Left lung (tissue), 10 donors: ENCODE measurements around the gene CYB5R3. TPM values are rescaled to one million over a fixed set of nuclear protein-coding genes. Genes with fewer than 3 reads are reported as not detected.
A peak's percentile ranks its signal among the peaks of the same experiment; 100 is the strongest.

ENCODE experiments used
- ATAC-seq: fragments of 200-7000 bp; cut with Tn5 transposase; one replicate; pipeline ENCODE4 v1.9.1; 2020; ENCODE audit warnings: moderate library complexity
- DNase-seq, 4 donors: peaks; one replicate each; pipeline ENCODE4 v3.0.0-alpha.2; 2013 to 2020
- H3K27ac ChIP-seq, 2 donors: fragments of 200-600 bp; sonication (generic) in 1 of 2; one replicate each; pipeline versions ENCODE4 v1.5.0 to v1.8.0; 2020 to 2021
- H3K27me3 ChIP-seq, 2 donors: fragments of 200-600 bp; sonication (generic) in 1 of 2; one replicate each; pipeline versions ENCODE4 v1.5.0 to v1.8.0; 2020 to 2021
- H3K36me3 ChIP-seq, 2 donors: fragments of 200-600 bp; sonication (generic) in 1 of 2; one replicate each; pipeline versions ENCODE4 v1.5.0 to v1.8.0; 2020 to 2021
- H3K4me1 ChIP-seq, 2 donors: fragments of 200-600 bp; one replicate each; pipeline ENCODE4 v1.8.0; 2021
- H3K4me3 ChIP-seq, 2 donors: fragments of 200-600 bp; sonication (generic) in 1 of 2; one replicate each; pipeline versions ENCODE4 v1.5.0 to v1.8.0; 2020 to 2021; ENCODE audit warnings: mild to moderate bottlenecking in 1 of 2
- H3K9me3 ChIP-seq, 2 donors: fragments of 200-600 bp; sonication (generic) in 1 of 2; one replicate each; pipeline versions ENCODE4 v1.5.0 to v1.8.0; 2020 to 2021
- intact Hi-C, 2 donors: fragments of 100-400 bp; cut with DNase I; formaldehyde crosslinking; loops; one replicate each; pipeline versions ENCODE4 v1.11.2 to v1.14.2; 2022
- polyA plus RNA-seq, 6 donors: library from polyadenylated mRNA; unstranded; fragments of 120-200 nt; gene quantifications; one replicate each; pipeline ENCODE4 v1.2.1, GENCODE V29; 2013; ENCODE audit not compliant: insufficient read length in 6 of 6
- total RNA-seq, 2 donors: library from RNA; stranded (reverse); fragmentation: NEBNext Ultra II Directional; extraction: Animal tissue kit (Norgen Biotek cat#: 25700); gene quantifications; one replicate each; pipeline ENCODE4 v1.2.1, GENCODE V29; 2021
- TF ChIP-seq, protein P1 (sequence below), 2 donors: fragments of 200-600 bp; sonication (generic) in 1 of 2; IDR thresholded peaks; one replicate each; pipeline versions ENCODE4 v1.5.0 to v1.8.0; 2021; ENCODE audit warnings: antibody characterized with exemption in 2 of 2
- donor health status: DM: no; HTN: yes; CAD: no.
- donor health status: DM: no; HTN: no; CAD: no.

CYB5R3 gene
- total and polyA plus RNA-seq, 8 donors, result 116 to 265 (median 150) TPM

DNA sequence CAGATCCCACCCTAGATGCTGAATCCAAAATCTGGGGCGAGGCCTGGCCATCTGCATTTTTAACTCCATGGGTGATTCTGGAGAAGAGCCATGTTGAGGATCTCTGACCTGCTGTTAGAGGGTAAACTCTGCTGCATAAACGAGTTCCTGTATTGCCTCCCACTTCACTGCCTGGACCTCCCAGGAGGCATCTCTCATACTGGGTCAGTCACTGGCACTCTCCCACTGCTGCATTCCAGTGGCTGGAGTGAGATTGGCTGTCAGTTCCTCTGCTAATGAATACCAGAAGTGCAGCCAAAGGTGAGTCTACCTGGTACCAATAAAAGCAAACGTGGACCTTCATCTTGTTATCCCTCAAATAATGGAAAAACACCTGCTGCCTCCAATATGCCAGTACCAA lies 44.8 kb downstream of the CYB5R3 start:
- peaks cover 0 to 62% of the 10 kb centered on the region in 2 donors for H3K36me3 ChIP-seq
- ATAC-seq (peak; percentile 72), DNase-seq (no peak)
- H3K9me3 ChIP-seq, result no peaks in the 10 kb centered on the region
- H3K4me3 ChIP-seq, result no peak overlapping the region
- TF ChIP-seq, protein P1, sequence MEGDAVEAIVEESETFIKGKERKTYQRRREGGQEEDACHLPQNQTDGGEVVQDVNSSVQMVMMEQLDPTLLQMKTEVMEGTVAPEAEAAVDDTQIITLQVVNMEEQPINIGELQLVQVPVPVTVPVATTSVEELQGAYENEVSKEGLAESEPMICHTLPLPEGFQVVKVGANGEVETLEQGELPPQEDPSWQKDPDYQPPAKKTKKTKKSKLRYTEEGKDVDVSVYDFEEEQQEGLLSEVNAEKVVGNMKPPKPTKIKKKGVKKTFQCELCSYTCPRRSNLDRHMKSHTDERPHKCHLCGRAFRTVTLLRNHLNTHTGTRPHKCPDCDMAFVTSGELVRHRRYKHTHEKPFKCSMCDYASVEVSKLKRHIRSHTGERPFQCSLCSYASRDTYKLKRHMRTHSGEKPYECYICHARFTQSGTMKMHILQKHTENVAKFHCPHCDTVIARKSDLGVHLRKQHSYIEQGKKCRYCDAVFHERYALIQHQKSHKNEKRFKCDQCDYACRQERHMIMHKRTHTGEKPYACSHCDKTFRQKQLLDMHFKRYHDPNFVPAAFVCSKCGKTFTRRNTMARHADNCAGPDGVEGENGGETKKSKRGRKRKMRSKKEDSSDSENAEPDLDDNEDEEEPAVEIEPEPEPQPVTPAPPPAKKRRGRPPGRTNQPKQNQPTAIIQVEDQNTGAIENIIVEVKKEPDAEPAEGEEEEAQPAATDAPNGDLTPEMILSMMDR (IDR thresholded peaks at IDR 0.05), result no peak
- no peaks in the 10 kb centered on the region for H3K27me3 ChIP-seq
- peak overlapping the region; percentile 43 to 57 for H3K27ac ChIP-seq
- intact Hi-C loops, result no loop called here
- peaks cover 18 to 55% of the 10 kb centered on the region in 2 donors for H3K4me1 ChIP-seq

DNA sequence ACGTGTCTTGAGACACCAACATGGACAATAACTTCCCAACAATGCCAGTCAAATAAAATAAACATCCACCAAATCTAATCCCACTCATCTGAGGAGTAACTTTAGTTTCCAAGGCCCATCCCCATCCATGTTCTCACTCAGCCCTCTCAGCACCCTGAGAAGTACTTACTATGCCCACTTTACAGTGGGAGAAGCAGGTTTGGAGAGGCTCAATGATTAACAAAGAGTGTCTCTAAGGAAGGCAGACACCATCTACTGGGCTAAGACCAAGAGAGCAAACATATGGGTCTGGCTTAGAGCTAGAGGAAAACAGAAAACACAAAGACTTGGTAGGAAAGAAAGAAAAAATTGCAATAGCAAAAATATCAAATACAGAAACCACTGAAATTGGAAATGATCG lies 45.8 kb downstream of the CYB5R3 start:
- peak; percentile 87 for ATAC-seq
- H3K4me1 ChIP-seq, result peaks cover 10 to 45% of the 10 kb centered on the region in 2 donors
- H3K27ac ChIP-seq, result peak overlapping the region; percentile 43 to 57
- intact Hi-C loops, result no loop called here
- H3K36me3 ChIP-seq, result peaks cover 0 to 62% of the 10 kb centered on the region in 2 donors
- no peaks in the 10 kb centered on the region for H3K9me3 ChIP-seq
- TF ChIP-seq, protein P1 (IDR thresholded peaks at IDR 0.05), result no peak
- H3K4me3 ChIP-seq, result no peak overlapping the region
- no peak for DNase-seq
- H3K27me3 ChIP-seq, result no peaks in the 10 kb centered on the region

DNA sequence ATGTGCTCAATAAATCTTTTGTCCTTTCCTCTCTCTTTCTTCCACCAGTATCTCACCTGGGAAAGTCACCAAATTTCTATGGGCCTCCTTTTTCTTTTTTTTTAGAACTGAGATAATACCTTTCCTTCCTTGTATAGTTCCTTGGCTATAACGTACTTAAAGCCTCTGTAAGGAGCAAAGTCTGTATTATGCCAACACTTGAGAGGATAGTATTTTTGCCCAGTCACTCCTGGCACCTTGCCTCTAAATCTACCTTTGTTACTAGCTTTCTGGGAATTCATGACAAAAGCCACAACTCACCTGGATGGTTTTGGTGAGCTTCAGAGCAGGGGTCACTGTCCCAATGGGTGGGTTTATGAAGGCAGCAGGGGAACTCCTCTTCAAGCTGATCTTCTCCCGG lies 46.7 kb downstream of the CYB5R3 start:
- no peak for DNase-seq
- H3K27me3 ChIP-seq, result no peaks in the 10 kb centered on the region
- intact Hi-C loops, result no loop called here
- H3K27ac ChIP-seq, result peak overlapping the region; percentile 29 to 45
- H3K4me3 ChIP-seq, result no peak overlapping the region
- ATAC-seq, result peak; percentile 41
- H3K4me1 ChIP-seq, result peaks cover 10 to 44% of the 10 kb centered on the region in 2 donors
- H3K9me3 ChIP-seq, result no peaks in the 10 kb centered on the region
- peaks cover 0 to 70% of the 10 kb centered on the region in 2 donors for H3K36me3 ChIP-seq
- TF ChIP-seq, protein P1 (IDR thresholded peaks at IDR 0.05), result no peak

DNA sequence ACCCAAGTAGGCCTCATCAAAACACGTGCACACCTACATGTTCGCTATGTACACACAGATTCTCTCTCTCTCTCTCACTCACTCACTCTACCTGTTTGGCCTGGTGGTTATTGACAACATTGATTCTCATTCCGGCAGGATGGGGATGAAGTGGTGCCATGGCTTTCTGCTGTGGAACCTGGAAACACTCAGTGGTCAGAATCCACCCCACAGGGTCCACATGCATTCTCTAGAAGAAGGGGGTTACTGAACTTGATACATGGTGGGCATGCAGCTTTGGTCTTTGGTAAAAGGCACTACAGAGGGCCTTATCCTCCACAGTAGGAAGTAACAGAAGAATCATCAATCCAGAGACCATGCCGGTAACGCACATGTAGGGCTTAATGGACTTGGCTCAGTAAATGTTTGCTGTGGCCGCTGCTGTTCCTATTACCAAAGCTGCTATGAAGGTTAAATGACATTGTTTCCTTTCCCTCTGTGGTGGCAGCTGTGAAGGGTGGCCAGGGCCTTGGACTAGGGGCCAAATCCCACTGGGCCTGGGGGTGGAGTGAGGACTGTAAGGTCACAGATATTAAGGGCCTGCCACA lies 47.2 kb downstream of the CYB5R3 start:
- Histone ChIP-seq H3K36me3 (peaks cover 0 to 75% of the 10 kb centered on the region in 2 donors), H3K27ac (peak overlapping the region; percentile 29 to 45), H3K4me1 (peaks cover 10 to 44% of the 10 kb centered on the region in 2 donors), H3K27me3 (no peaks in the 10 kb centered on the region), H3K4me3 (no peak overlapping the region), H3K9me3 (no peaks in the 10 kb centered on the region)
- TF ChIP-seq, protein P1 (IDR thresholded peaks at IDR 0.05), result no peak
- DNase-seq (no peak), ATAC-seq (no peak)
- intact Hi-C loops, result no loop called here

DNA sequence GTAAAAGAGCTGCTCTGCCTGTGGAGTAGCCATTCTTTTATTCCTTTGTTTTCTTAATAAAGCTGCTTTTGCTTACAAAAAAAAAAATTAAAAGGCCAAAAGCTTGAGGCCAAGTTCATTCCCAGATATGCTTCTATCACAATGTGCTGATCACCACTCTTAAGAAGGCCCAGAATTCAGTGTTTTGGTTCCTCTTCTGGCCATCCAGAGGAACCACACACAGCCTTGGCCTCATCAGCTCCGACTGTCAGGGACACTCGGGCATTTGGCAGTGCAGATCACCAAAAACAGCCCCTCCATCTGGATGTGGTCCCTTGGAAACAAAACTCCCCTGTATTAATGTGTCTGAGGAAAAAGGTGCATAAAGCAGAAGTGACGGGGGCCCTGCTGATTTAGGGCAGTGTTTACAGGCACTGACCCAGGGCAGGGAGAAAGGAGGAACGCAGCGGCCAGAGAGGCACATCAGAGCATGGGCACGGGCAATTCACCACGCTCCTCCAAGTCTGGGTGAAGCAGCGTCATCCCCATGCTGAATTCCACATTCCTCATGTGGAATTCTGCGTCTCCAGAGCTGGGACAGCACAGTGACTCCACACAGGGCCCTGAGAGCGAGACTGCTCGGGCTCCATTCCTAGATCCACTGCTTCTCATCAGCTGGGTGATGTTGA lies 52.2 kb downstream of the CYB5R3 start:
- Histone ChIP-seq H3K27ac (no peak overlapping the region), H3K36me3 (peaks cover 0 to 100% of the 10 kb centered on the region in 2 donors), H3K27me3 (no peaks in the 10 kb centered on the region), H3K4me1 (peaks cover 6 to 7% of the 10 kb centered on the region in 2 donors), H3K9me3 (no peaks in the 10 kb centered on the region), H3K4me3 (no peak overlapping the region)
- intact Hi-C loops, result no loop called here
- TF ChIP-seq, protein P1 (IDR thresholded peaks at IDR 0.05), result no peak
- DNase-seq (no peak), ATAC-seq (no peak)
